PC-3 (cell line): ENCODE results near the gene PAM16. TPM values are rescaled to one million over a fixed set of nuclear protein-coding genes. Genes with fewer than 3 reads are reported as not detected.

Experiments
- ATAC-seq: fragments of 200-7000 bp; cut with Tn5 transposase; 2 replicates; pipeline ENCODE4 v1.9.1; 2020; ENCODE audit warnings: mild to moderate bottlenecking, moderate library complexity
- BruUV-seq: library from RNA; stranded (reverse); fragments of 400-500 nt; replicated peaks from 2 replicates; lab custom pipeline; 2021; lab: Mats Ljungman, UMichigan
- CTCF ChIA-PET: fragments of 300-600 bp; sonication (Branson Sonifier 250); formaldehyde crosslinking; loops from one replicate; lab custom pipeline; 2022; ENCODE audit warnings: antibody characterized with exemption; lab: Charles Lee
- POLR2A ChIA-PET: fragments of 300-600 bp; sonication (Branson Sonifier 250); formaldehyde crosslinking; loops from one replicate; lab custom pipeline; 2022; ENCODE audit warnings: antibody characterized with exemption; ENCODE audit not compliant: unreplicated experiment; lab: Charles Lee
- DNase-seq: peaks from one replicate; pipeline ENCODE4 v3.0.0-alpha.2; 2015
- H2AFZ ChIP-seq: fragments of 300-600 bp; sonication (generic); 2 replicates; pipeline ENCODE4 v1.6.0; 2016; ENCODE audit warnings: antibody characterized with exemption, low read length
- H3F3A ChIP-seq: fragments of 300-600 bp; sonication (generic); one replicate; pipeline ENCODE4 v1.6.0; 2017; ENCODE audit warnings: antibody characterized with exemption, low read length, control low read depth, mild to moderate bottlenecking; ENCODE audit not compliant: unreplicated experiment
- H3K27ac ChIP-seq: fragments of 300-600 bp; sonication (generic); 2 replicates; pipeline ENCODE4 v1.5.1; 2016; ENCODE audit warnings: mild to moderate bottlenecking, low read length
- H3K27me3 ChIP-seq: fragments of 300-600 bp; sonication (generic); 2 replicates; pipeline ENCODE4 v1.6.1; 2016; ENCODE audit warnings: low read length, mixed read lengths
- H3K36me3 ChIP-seq: fragments of 300-600 bp; sonication (generic); 2 replicates; pipeline ENCODE4 v1.6.1; 2016; ENCODE audit warnings: low read depth, mixed run types, low read length, mixed read lengths
- H3K4me1 ChIP-seq: fragments of 300-600 bp; sonication (generic); 2 replicates; pipeline ENCODE4 v1.5.1; 2016; ENCODE audit warnings: low read length; ENCODE audit not compliant: insufficient read depth
- H3K4me2 ChIP-seq: fragments of 300-600 bp; sonication (generic); 2 replicates; pipeline ENCODE4 v1.6.0; 2016; ENCODE audit warnings: low read length
- H3K4me3 ChIP-seq: fragments of 300-600 bp; sonication (generic); 2 replicates; pipeline ENCODE4 v1.5.1; 2016; ENCODE audit warnings: mild to moderate bottlenecking, low read length, mixed read lengths
- H3K79me2 ChIP-seq: fragments of 300-600 bp; sonication (generic); 2 replicates; pipeline ENCODE4 v1.6.1; 2017; ENCODE audit warnings: low read length, mixed read lengths
- H3K9ac ChIP-seq: fragments of 300-600 bp; sonication (generic); 2 replicates; pipeline ENCODE4 v1.6.0; 2016; ENCODE audit warnings: mild to moderate bottlenecking, low read length
- H3K9me2 ChIP-seq: fragments of 300-600 bp; sonication (generic); replicated peaks from 2 replicates; pipeline ENCODE4 v1.6.1; 2016; ENCODE audit warnings: mixed run types, low read length, mixed read lengths
- H3K9me3 ChIP-seq: fragments of 300-600 bp; sonication (generic); 2 replicates; pipeline ENCODE4 v1.6.1; 2016; ENCODE audit warnings: low read length, mixed read lengths
- H4K20me1 ChIP-seq: fragments of 300-600 bp; sonication (generic); 2 replicates; pipeline ENCODE4 v1.6.1; 2016; ENCODE audit warnings: low read length, mixed read lengths
- CTCF ChIP-seq: fragments of 300-600 bp; sonication (generic); conservative IDR thresholded peaks from 2 replicates; pipeline ENCODE4 v1.5.1; 2017; ENCODE audit warnings: antibody characterized with exemption, low read depth, mild to moderate bottlenecking, low read length
- EZH2 ChIP-seq: fragments of 300-600 bp; sonication (generic); IDR thresholded peaks from one replicate; pipeline ENCODE4 v1.6.1; 2017; ENCODE audit warnings: antibody characterized with exemption, mild to moderate bottlenecking, low read length; ENCODE audit not compliant: unreplicated experiment
- EZH2phosphoT487 ChIP-seq: fragments of 300-600 bp; sonication (generic); IDR thresholded peaks from 2 replicates; pipeline ENCODE4 v1.6.1; 2018; ENCODE audit warnings: mild to moderate bottlenecking, antibody characterized with exemption, low read length, borderline replicate concordance
- intact Hi-C: fragments of 100-400 bp; cut with micrococcal nuclease; formaldehyde crosslinking; loops from 2 replicates; pipeline ENCODE4 v1.9.0; 2023
- total RNA-seq: library from RNA; depleted of rRNA; stranded (reverse); fragments of >200 nt; gene quantifications from 2 replicates; pipeline ENCODE4 v1.2.3, GENCODE V29; 2014

PAM16 gene
- total RNA-seq, 1 experiment from 2014 or later, result 95.5 TPM

GRCh38 chr16:4293822-4294457 is 57.2 kb downstream of the PAM16 start:
- Histone ChIP-seq H3K4me3 (no peak overlapping the region), H3K36me3 (no peaks in the 10 kb centered on the region), H3K79me2 (no peaks in the 10 kb centered on the region), H3K4me2 (peak overlapping the region; percentile 51; the same call in 1 of the 2 replicates), H3K4me1 (peaks cover 28% of the 10 kb centered on the region), H3K27ac (no peak overlapping the region), H3K9ac (no peak overlapping the region), H2AFZ (no peak overlapping the region), H3F3A (peaks cover 5% of the 10 kb centered on the region), H3K9me2 (no peaks in the 10 kb centered on the region), H3K27me3 (no peaks in the 10 kb centered on the region), H3K9me3 (no peaks in the 10 kb centered on the region), H4K20me1 (no peaks in the 10 kb centered on the region)
- intact Hi-C loops, result no loop called here
- TF ChIP-seq CTCF (no peak), EZH2phosphoT487 (no peak), EZH2 (no peak)
- peak; percentile 76 for ATAC-seq
- ChIA-PET CTCF (no interaction called here), POLR2A (no interaction called here)
- peak; percentile 32 for DNase-seq
- no TSS peak for BruUV-seq

- intact Hi-C loops, result no loop called here
- ChIA-PET CTCF (interaction anchor here (0.7 kb wide), 1 partner anchor 650 kb away, joined by 6 read pairs; no protein-coding TSS in a partner anchor), POLR2A (no interaction called here)
- Histone ChIP-seq H3K4me2 (no peak overlapping the region), H2AFZ (no peak overlapping the region), H3K79me2 (no peaks in the 10 kb centered on the region), H3F3A (peaks cover 5% of the 10 kb centered on the region), H3K9me3 (no peaks in the 10 kb centered on the region), H3K9ac (no peak overlapping the region), H4K20me1 (no peaks in the 10 kb centered on the region), H3K27me3 (no peaks in the 10 kb centered on the region), H3K4me1 (peaks cover 29% of the 10 kb centered on the region), H3K9me2 (no peaks in the 10 kb centered on the region), H3K36me3 (no peaks in the 10 kb centered on the region), H3K4me3 (no peak overlapping the region), H3K27ac (no peak overlapping the region)
- TF ChIP-seq EZH2phosphoT487 (no peak), EZH2 (no peak), CTCF (no peak)
- ATAC-seq (no peak), DNase-seq (no peak)
- no TSS peak for BruUV-seq
These were observed 57.9 kb downstream of the PAM16 start for GRCh38 chr16:4293181-4293716.

- Histone ChIP-seq H3K36me3 (no peaks in the 10 kb centered on the region), H3K4me3 (no peak overlapping the region), H3K9ac (no peak overlapping the region), H4K20me1 (no peaks in the 10 kb centered on the region), H3K27ac (no peak overlapping the region), H3K9me3 (no peaks in the 10 kb centered on the region), H3K79me2 (no peaks in the 10 kb centered on the region), H3K4me1 (peaks cover 27% of the 10 kb centered on the region), H3K27me3 (no peaks in the 10 kb centered on the region), H3K9me2 (no peaks in the 10 kb centered on the region), H2AFZ (no peak overlapping the region), H3K4me2 (no peak overlapping the region), H3F3A (peaks cover 5% of the 10 kb centered on the region)
- ATAC-seq (no peak), DNase-seq (no peak)
- ChIA-PET POLR2A (no interaction called here), CTCF (no interaction called here)
- TF ChIP-seq EZH2phosphoT487, result no peak
- TF ChIP-seq CTCF, result no peak
- no peak for TF ChIP-seq EZH2
- intact Hi-C loops, result no loop called here
- no TSS peak for BruUV-seq
These were observed 59.4 kb downstream of the PAM16 start for GRCh38 chr16:4291699-4292098.
